DMS153 treated with DMSO at 0.1 percent for 48 hours (cell line): Measurements from ENCODE around the gene TFDP2.
"Not testable (repeated sequence)": the region's sequence is repeated elsewhere in the genome, so short reads cannot be mapped to it uniquely, and the experiment has no call there.

Experiments used
- DNase-seq: peaks from one replicate; lab custom pipeline; 2025; ENCODE audit not compliant: unreplicated experiment; lab: John Stamatoyannopoulos, UW

The TFDP2 gene

DNA sequence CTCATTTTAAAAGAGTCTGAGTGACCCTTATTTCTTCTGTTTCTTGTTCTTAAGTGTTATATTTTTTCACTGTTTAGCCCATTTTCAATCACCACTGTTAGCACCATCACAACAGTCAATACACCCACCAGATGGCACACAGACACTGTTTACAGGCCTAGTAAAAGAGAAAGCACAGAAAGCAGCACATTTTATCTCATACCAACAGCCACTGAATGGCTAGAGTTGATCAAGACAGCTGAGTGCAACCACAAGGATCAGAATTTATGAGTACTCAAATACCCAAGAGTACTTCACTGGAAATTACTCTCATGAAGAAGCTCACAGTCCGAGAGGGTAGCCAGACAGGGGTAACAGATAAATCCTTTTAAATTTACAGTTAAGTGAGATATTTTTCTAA lies 127.0 kb downstream of the TFDP2 start:
- DNase-seq = no peak

DNA sequence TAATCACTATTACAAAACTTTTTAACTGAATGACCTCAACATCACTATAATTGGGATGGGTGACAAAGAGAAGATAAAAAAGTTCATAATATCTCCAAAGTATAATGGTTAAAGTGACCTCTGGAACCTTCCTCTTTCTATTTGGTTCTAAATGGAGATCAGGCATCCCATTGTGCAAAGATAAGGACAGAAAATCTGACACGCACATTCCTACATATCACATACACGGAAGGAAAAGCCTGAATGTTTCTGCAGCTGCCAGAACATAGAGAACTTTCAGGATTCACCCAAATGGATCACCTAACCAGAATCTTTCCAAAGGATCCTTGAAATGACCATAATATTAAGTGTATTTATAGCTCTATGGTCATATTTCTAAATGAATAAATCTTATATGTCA lies 128.2 kb downstream of the TFDP2 start:
- no peak for DNase-seq

DNA sequence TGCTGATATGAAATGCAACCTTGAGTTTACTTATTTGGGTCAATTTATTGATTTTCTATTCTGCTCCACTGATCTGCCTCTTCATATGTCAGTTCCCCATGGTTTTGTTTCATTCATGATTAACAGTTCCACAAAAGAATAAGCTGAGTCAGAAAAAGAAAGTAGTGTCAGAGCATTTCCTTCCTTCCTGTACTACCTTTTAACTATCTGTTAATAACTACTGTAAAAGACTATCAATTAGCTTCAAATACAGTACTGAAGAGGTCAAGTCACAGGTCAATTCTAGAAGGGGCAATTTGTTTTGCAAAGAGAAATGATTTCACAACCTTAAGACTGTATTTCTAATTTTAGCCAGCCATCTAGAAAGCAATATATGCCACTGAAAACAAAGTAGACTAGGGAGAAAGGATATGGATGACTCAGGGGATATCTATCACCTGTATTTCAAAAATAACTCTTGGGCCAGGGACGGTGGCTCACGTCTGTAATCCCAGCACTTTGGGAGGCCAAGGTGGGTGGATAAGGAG lies 129.5 kb downstream of the TFDP2 start:
- DNase-seq = no peak

DNA sequence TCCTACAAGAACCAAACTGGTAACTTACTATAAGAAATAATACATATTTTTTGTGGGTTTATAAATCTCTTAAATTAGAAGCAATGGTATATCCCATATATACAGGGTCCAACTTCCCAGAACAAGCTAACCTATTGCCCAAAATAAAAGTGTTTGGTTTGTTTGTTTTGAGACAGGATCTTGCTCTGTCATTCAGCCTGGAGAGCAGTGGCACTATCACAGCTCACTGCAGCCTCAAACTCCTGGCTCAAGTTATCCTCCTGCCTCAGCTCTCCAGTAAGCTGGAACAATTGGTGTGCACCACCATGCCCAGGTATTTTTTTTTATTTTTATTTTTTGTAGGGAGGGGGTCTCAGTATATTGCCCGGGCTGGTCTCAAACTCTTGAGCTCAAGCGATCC lies 135.4 kb downstream of the TFDP2 start:
- DNase-seq = no peak

DNA sequence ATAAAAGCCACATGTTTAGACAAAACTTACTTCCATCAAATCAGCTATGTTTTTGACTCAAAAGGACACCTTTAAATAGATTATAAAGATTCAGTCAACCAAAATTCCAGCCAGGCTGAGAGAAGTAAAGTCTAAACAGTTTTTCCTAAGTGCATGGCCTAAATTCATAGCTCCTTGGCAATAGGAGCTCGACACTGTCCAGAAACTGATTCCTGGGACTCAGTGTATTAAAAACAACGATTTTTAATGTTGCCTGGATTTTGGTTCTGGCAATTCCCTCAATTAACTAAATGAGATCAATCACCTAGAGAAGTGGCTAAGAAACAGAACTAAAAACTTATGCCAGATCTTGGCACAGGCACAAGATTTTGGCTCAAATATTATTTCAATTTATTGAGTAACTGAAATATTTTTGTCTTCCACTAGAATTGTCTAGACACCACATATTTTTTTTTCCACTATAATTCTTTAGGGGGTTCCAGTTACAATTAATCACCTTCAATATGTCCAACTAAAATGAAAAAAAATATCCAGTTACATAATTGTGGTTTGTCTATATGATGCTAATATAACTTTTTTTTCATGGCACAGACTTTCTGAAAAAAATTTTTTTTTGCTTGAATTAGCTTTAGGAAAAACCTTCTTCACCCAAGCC lies 135.9 kb downstream of the TFDP2 start:
- DNase-seq = no peak

DNA sequence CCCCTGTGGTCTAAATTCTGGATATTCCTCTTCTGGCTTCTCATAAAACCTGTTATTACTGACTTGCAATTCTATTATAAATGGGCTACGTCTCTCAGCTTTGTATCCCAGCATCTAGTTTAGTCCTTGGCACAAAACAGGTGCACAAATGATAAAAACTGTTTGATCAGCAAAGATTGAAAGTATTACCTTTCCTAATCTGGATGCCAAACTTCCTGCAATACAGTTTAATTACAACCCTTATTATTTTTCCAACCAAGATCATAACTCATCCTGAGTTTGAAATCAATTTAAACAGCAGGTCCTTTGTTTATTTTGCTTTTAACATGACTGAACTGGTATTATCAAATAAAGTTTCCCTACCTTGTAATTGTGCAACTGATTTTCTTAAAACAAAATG lies 140.3 kb downstream of the TFDP2 start:
- DNase-seq = no peak

DNA sequence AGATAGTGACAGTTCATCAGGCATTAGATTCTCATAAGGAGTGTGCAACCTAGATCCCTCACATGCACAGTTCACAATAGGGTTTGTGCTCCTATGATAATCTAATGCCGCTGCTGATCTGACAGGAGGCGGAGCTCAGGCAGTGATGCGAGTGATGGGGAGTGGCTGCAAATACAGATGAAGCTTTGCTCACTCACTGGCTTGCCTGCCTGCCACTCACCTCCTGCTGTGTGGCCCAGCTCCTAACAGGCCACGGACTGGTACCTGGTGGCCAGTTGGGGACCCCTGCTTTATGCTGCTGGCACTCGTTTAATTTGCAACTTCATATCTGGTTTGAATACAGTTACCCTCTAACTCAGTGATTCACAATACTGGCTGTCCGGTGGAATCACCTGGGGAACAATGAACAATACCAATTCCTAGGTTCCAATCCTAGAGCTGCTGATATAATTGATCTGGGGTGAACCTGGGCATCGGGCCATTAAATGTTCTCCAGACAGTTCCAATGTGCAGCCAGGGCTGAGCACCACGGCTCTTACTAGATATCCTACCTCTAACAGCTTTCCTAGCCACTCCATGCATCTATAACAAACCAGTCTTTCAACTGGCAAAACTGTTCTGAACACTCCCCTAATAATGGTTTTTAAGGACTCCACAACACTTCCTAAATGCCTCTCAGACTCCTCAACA lies 141.5 kb downstream of the TFDP2 start:
- no peak for DNase-seq

DNA sequence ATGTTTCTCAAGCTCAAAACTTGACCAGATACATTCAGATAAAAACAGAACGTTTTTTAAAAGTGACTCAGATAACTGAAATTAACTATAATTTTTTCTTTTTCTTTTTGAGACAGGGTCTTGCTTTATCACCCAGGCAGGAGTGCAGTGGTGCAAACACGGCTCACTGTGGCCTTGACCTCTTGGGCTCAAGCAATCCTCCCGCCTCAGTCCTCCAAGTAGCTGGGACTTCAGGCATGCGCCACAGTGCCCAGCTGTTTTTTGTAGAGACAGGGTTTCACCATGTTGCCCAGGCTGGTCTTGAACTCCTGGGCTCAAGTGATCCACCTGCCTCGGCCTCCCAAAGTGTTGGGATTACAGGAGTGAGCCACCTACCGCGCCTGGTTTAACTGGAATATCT lies 144.4 kb downstream of the TFDP2 start:
- DNase-seq = not testable (repeated sequence)

DNA sequence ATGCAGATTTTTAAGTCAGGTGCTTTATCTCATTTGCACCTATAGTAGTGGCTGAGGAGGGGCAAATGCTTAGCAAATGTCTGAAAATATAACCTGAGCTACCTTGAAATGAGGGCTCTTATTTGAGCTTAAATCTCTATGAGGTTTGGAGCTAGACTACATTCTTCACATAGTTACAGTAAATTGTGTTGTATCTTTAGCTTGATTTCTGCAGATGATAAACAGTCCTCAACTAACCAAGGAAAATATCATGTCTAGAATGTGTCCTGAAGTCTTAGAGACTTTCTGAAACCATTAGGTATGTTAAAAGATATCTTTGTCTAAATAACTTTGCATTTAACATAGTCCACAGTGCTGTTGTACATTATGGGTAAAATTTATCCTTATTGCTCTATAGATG lies 145.3 kb downstream of the TFDP2 start:
- DNase-seq = no peak

DNA sequence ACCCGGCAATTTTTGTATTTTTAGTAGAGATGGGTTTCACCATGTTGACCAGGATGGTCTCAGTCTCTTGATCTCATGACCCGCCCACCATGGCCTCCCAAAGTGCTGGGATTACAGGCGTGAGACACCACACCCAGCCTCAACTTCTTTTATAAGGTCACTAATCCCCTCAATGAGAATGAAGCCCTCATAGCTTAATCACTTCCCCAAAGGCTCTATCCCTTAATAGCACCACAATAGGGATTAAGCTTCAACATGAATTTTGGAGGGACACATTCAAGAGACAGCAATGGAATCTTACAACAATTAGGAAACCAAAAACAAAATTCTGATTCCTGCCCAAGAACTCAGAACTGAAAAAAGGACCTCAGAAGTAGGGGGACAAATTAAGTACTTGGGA lies 146.1 kb downstream of the TFDP2 start:
- DNase-seq = no peak

DNA sequence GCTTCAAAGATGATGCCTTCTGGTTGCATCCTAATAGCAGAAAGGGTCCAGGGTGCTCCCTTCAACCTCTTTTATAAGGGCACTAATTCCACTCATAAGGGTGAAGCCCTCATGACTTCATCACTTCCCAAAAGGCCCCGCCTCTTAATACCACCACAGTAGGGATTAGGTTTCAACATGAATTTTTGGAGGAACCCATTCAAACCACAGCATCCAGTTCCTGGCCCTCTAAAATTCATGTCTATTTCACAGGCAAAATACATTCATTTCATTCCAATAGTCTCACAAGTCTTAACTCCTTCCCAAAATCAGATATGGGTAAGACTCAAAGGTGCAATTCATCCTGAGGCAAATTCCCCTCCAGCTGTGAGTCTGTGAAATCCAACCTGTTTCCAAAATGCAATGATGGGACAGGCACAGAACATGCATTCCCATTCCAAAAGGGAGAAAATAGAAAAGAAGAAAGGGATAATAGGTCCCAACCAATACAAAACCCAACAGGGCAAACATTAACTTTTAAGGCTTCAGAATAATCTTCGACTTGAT lies 148.9 kb downstream of the TFDP2 start:
- DNase-seq = no peak

DNA sequence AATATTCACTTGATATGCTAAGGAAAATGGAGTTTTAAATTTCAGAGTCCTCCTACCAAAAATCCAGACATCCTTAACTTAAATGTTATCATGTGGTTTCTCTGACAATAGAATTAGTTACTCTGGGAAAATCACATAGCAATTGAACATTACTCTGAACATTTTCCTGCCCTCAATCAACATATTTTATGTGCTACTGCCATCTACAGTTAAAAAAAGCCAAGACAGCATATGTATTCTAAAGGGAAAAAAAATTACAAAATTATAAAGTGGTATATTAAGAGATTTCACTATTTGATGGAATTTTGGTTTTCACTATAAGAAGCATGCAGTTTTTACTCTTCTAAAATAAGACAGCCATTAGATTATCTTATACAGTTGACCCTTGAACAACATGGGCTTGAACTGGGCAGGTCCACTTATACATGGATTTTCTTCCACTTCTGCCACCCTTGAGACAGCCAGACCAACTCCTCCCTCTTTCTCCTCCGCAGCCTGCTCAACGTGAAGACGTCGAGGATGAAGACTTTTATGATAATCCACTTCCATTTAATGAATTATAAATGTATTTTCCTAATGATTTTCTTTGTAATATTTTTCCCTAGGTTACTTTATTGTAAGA lies 150.6 kb downstream of the TFDP2 start:
- DNase-seq = no peak

DNA sequence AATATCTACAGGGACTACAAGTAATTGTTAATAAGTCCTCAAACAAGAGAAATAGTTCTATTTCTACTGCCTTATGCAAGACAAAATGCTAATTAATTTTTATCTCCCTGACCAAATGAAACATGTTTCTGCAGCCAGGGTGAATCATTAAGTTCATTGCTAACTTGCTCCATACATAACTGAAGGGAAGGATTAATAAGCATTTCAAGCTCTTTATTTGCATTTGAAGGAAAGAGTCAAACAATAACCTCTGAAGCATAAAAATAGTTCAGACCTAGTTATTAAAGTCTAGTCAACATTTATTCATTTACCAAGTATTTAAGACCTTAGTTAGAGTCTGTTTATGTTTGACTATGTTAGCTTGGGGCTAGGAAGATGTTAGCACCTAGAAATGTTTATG lies 152.9 kb downstream of the TFDP2 start:
- no peak for DNase-seq

DNA sequence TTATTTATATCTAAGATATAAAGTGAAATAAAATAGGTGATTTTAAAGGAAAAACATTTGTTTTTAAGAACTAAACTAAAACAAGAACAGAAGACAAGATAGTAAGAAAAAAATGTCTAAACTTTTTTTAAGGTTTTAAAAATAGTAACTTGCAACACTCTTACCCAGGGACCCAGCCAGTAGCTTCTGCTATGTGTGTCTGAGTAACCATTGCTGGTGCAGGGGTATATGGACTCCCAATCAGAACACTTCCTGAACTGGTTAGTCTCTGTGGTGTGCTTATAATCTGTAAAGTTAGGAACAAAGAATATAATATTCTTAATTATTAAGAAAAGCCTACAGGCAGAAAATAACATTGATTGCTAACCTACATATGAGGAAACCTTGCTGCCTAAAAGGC lies 154.5 kb downstream of the TFDP2 start:
- DNase-seq = no peak

DNA sequence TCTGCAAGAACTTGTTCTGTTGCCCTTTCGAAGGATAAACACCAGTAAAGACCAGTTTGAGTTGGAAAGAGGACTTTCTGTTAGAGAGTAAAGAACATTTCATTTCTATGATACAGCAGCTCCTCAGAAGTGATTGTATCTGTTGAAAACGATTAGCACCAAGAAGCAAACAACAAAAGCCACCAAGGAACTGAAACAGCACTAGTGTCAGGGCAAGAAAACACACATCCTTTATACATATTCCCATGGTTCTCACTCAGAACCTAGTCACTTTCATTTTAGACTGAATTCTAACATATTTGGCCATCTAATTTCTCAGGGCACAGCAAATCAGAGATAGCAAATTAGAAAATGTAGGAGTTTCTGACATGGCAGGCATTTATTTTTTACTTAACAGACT lies 156.8 kb downstream of the TFDP2 start:
- DNase-seq = no peak

DNA sequence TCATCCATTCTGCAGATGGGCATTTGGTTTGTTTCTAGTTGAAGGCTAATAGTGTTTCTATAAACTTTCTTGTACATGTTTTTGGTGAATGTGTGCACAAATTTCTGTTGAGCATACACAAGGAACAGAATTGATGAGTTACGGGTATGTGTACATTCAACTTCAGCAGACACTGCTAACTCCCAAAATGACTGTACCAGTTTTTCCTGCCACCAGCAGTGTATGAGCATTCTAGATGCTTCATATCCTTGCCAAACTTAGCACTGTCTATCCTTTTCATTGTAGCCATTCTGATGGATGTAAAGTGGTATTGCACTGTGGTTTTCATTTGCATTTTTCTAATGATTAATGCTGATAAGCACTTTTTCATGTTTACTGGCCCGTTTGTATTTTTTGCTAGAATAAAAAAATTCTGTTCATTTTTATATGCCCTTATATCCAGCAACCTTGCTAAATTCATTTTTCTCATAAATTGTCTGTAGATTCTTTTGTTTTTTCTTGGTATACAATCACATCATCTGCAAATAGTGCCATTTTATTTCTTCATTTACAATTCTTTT lies 162.7 kb downstream of the TFDP2 start:
- DNase-seq = no peak

DNA sequence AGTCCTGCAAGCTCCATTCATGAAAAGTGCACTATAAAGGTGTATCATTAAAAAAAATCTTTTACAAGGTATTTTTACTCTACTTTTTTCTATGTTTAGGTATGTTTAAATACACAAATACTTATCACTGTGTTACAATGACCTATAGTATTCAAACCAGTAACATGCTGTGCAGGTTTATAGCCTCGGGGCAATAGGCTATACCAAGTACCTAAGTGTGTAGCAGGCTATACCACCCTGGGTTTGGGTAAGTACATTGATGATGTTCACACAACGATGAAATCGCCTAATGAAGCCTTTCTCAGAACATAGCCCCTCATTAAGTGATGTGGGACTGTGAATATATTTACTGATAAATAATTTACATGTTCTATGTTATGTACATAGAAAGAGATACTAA lies 168.3 kb downstream of the TFDP2 start:
- no peak for DNase-seq

DNA sequence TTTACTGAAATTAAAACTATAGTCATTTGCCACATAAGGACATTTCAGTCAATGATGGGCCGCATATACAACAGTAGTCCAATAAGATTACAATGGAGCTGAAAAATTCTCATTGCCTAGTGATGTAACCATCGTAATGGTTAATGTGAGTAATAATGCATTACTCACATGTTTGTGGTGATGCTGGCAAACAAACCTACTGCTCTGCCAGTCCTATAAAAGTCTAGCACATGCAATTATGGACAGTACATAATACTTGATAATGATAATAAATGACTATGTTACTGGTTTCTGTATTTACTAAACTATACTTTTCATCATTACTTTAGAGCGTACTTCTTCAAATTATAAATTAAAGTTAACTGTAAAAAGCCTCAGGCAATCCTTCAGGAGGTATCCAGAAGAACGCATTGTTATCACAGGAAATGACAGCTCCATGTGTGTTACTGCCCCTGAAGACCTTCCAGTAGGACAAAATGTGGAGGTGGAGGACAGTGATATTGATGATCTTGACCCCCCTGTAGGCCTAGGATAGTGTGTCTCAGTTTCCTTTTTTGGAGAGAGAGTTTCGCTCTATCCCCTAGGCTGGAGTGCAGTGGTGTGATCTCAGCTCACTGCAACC lies 170.2 kb downstream of the TFDP2 start:
- DNase-seq = no peak

DNA sequence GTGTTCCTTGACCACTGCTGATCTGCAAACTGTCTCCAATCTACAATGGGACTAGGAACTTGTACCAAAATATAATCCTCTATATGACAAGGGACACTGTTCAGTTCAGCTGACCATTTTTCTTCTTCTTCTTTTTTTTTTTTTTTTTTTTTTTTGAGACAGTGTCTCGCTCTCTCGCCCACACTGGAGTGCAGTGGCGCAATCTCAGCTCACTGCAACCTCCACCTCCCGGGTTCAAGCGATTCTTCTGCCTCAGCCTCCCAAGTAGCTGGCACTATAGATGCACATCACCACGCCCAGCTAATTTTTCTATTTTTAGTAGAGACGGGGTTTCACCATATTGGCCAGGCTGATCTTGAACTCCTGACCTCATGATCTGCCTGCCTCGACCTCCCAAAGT lies 174.6 kb downstream of the TFDP2 start:
- DNase-seq = not testable (repeated sequence)

DNA sequence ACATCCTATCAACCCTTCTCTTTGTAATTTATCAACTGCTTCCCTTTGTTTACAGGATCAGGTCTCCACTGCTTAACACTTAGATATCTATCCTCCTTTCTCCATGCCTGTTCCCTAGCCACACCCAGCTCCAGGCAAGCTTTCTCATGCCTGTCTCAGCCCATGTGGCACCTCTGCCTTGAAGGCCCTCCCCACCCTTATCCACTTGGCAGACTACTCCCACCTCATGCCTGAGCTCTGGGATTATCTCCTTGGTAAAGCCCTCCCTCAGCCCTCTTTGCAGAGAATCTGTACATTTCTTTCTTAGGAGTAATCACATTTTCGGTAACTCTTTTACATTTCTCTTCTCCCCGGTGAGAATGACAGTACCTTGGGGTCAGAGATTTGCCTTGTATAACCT lies 176.9 kb downstream of the TFDP2 start:
- DNase-seq = no peak

DNA sequence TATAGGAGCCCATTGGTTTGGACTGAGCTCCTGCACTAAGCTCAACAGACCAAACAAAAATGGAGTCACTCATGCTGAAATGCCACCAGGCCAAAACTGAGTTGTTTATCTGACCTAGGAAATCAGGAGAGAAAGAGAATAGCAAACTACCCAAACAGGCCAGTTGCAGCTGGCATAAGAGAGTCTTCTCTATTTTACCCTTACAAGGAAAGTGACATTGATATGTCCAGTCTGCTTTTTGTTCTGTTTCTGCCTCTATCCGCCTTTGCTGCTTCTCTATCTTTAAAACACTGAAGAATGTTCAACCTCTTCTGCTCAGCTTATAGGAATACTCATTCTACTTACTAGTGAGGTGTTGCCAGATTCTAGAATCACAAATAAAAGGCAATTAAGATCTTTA lies 177.8 kb downstream of the TFDP2 start:
- DNase-seq = no peak
